T-helper 1 cell (primary cell): Measurements from ENCODE around the gene ITPRIPL2.
A peak's percentile ranks its signal among the peaks of the same experiment; 100 is the strongest.

Source experiments
- DNase-seq, 5 donors: peaks; one replicate each; pipeline ENCODE4 v3.0.0-alpha.2; 2012 to 2020

ITPRIPL2 gene

GRCh38 chr16:19145010-19145409 lies 31.2 kb downstream of the ITPRIPL2 start:
- DNase-seq, result no peak

GRCh38 chr16:19147126-19147525 lies 33.4 kb downstream of the ITPRIPL2 start:
- DNase-seq, result no peak

GRCh38 chr16:19147627-19148026 lies 33.9 kb downstream of the ITPRIPL2 start:
- DNase-seq, result no peak

DNA sequence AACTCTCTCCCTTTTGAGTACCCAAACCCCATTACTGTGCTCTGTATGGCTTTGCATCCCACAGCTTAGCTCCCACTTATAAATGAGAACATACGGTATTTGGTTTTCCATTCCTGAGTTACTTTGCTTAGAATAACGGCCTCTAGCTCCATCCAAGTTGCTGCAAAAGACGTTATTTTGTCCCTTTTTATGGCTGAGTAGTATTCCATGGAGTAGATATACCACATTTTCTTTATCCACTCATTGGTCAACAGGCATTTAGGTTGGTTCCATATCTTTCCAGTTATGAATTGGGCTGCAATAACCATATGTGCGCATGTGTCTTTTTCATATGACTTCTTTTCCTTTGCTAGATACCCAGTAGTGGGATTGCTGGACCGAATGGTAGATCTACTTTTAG lies 34.4 kb downstream of the ITPRIPL2 start:
- DNase-seq, result no peak

DNA sequence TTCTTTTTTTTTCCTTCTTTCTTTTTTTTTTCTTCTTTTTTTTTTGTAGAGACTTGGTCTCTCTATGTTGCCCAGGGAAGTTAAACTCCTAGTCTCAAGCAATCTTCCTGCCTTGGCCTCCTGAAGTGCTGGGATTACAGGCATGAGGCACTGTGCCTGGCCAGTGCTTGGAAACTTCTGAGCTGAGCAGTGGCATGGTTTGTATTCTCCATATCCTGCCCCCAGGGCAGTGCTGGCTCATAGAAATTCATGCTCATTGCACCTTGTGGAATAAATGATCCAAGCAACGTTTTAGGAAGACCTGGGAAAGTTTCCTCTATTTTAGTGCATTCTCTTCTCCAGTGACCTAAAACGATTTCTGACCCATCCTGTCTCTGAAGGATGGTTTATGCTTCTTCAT lies 37.5 kb downstream of the ITPRIPL2 start:
- DNase-seq, result no peak

DNA sequence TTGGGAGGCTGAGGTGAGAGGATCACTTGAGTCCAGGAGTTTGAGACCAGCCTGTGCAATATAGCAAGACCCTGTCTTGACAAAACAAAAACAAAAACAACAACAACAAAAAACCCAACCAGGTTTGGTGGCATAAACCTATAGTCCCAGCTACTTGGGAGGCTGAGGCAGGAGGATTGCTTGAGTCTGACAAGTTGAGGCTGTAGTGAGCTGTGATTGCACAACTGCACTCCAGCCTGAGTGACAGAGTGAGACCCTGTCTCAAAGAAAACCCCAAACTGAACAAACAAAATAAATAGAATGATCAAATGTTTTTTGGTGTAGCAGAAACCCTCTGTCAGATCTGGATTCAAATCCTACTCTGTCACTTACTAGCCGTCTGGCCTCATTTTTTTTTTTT lies 38.3 kb downstream of the ITPRIPL2 start:
- DNase-seq, result no peak

GRCh38 chr16:19153876-19154275 lies 40.1 kb downstream of the ITPRIPL2 start:
- no peak for DNase-seq

- DNase-seq, result no peak
Measured at GRCh38 chr16:19162085-19162484, 48.3 kb downstream of the ITPRIPL2 start.

- no peak for DNase-seq
Measured at GRCh38 chr16:19163215-19163614, 49.5 kb downstream of the ITPRIPL2 start.

- DNase-seq, result no peak
Measured at GRCh38 chr16:19164285-19164684, 50.5 kb downstream of the ITPRIPL2 start.

- DNase-seq, result no peak
Measured at GRCh38 chr16:19165101-19165500, 51.3 kb downstream of the ITPRIPL2 start.

- DNase-seq, result no peak
Measured at GRCh38 chr16:19166500-19166899, 52.7 kb downstream of the ITPRIPL2 start.

- peak in 1 of 5 donors; percentile 37 for DNase-seq
Measured at GRCh38 chr16:19167710-19168370, 54.1 kb downstream of the ITPRIPL2 start, which contains the start of gene SYT17. TSS of gene SYT17 (plus strand) at chr16:19168240. CDS start at chr16:19168647, 407 bp downstream.

DNA sequence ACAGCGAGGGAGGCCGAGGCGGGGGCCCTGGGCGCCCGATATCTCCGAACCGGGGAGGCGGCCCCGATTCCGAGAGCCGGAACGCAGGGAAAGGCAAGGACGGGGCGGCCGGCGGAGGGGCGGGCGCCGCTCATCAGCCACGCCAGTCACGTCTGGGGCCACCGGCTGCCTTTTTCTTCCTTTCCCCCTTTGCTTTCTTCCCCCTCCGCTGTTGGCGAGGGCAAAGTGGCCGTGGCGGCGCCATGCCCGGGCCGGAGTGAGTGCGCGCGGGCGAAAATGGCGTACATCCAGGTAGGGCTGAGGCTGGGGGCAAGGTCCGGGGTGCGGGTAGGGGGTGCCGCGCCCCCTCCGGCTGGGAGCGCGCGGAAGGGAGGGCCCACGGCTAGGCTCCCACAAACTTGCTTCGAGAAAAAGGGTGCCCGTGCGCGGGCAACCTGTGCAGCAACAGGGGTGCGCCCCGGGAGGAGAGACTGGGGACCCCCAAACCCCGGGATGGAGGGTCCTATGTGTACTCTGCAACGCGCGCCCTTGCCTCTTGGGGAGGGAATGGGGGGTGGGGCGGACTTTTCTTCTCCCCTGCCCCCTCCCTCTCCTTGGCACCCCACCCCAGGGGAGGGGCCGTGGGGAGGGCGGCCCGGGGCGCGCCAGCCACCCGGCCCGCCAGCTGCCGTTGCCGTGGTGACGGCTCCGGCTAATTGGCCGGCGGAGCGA lies 54.8 kb downstream of the ITPRIPL2 start:
- no peak for DNase-seq

DNA sequence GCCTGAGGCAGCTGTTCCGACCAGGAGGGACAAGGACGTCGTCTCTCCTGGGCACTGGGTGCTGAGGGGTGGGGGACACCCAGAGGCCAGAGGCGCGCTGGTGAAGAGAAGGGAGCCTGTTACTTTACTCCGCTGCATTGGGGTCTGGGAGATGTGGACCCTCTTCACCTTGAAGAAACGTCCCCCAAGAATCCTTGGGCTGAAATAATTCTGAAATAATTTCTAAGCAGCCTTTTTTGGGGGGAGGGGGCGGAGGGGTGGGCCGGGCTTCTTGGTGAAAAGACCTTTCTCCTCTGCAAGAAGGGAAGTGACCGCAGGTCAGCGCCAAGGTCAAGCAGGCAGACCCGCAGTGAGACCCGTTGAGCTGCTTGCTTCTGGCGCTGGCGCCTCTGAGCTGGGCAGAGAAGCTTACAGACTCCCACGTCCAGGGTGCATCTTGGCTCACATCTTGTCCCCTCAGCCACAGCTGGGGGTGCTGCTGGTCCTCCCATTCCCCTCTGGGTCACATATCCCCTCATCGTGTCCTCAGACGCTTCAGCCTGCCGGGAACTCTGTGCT lies 55.4 kb downstream of the ITPRIPL2 start:
- no peak for DNase-seq

DNA sequence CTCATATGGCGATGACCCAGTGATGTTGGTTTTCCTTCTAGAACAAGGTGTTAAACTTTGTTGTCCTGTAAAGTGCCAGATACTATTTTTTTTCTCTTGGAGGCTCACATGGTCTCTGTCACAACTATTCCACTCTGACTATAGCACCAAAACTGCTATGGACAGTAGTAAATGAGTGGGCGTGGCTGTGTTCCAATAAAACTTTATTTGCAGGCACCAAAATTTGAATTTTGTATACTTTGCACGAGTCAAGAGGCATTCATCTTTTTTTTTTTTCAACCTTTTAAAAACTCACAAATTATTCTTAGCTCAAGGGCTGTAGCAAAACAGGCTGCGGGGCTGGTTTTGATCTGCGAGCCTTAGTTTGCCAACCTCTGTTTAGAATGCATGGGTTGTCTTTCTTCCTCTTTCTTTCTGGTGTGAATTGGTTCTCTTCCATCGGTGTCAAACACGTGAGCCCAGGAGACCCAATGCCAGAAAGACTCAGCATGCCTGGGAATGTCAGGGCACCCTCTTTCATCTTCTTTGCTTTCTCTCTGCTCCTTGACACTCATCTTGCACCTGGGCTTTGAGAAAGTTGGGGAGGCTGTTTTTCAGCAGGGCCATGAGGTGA lies 56.4 kb downstream of the ITPRIPL2 start:
- DNase-seq, result no peak
